Type B pancreatic cell (in vitro differentiated cells): Measurements from ENCODE around the gene SEC61A1. TPM values are rescaled to one million over a fixed set of nuclear protein-coding genes. Genes with fewer than 3 reads are reported as not detected.
A peak's percentile ranks its signal among the peaks of the same experiment; 100 is the strongest.

Experiments
- DNase-seq: peaks from one replicate; pipeline ENCODE4 v3.0.0; 2021; ENCODE audit warnings: mixed read lengths; ENCODE audit not compliant: unreplicated experiment; ENCODE audit errors: extremely low spot score
- H3K27ac Mint-ChIP-seq: 2 replicates; pipeline ENCODE4 v1.8.0; 2021; ENCODE audit warnings: mild to moderate bottlenecking, mixed read lengths
- H3K27me3 Mint-ChIP-seq: 2 replicates; pipeline ENCODE4 v1.8.0; 2021; ENCODE audit warnings: mixed read lengths
- H3K36me3 Mint-ChIP-seq: 2 replicates; pipeline ENCODE4 v1.8.0; 2021; ENCODE audit warnings: mixed read lengths
- H3K4me1 Mint-ChIP-seq: one replicate; pipeline ENCODE4 v1.8.0; 2021; ENCODE audit warnings: mixed read lengths; ENCODE audit not compliant: unreplicated experiment
- H3K4me3 Mint-ChIP-seq: 2 replicates; pipeline ENCODE4 v1.8.0; 2021; ENCODE audit warnings: mild to moderate bottlenecking, mixed read lengths
- H3K9me3 Mint-ChIP-seq: 2 replicates; pipeline ENCODE4 v1.8.0; 2021; ENCODE audit warnings: mixed read lengths
- CTCF ChIP-seq: fragments of 200-600 bp; sonication (generic); conservative IDR thresholded peaks from 2 replicates; pipeline ENCODE4 v1.5.0; 2021; ENCODE audit warnings: antibody characterized with exemption, mild to moderate bottlenecking
- total RNA-seq: library from RNA; stranded (reverse); gene quantifications from 2 replicates; pipeline ENCODE4 v1.2.1, GENCODE V29; 2021; ENCODE audit warnings: low replicate concordance

SEC61A1 gene
- total RNA-seq, 1 donor from 2014 or later: 207 TPM

- Mint-ChIP-seq H3K4me3 (no peak overlapping the region), H3K9me3 (no peaks in the 10 kb centered on the region), H3K27ac (no peak overlapping the region), H3K36me3 (peaks cover 34% of the 10 kb centered on the region), H3K4me1 (peaks cover 30% of the 10 kb centered on the region), H3K27me3 (no peaks in the 10 kb centered on the region)
- DNase-seq: no peak
- no peak for TF ChIP-seq CTCF
Observed at GRCh38 chr3:128056258-128056657, 4.0 kb downstream of the SEC61A1 start.

GRCh38 chr3:128060473-128061381 is 8.5 kb downstream of the SEC61A1 start:
- Mint-ChIP-seq H3K27ac (no peak overlapping the region), H3K36me3 (peaks cover 46% of the 10 kb centered on the region), H3K9me3 (no peaks in the 10 kb centered on the region), H3K27me3 (no peaks in the 10 kb centered on the region), H3K4me1 (no peaks in the 10 kb centered on the region), H3K4me3 (no peak overlapping the region)
- no peak for DNase-seq
- TF ChIP-seq CTCF: no peak

GRCh38 chr3:128062033-128062745 is 10.0 kb downstream of the SEC61A1 start:
- H3K36me3 Mint-ChIP-seq: peaks cover 49% of the 10 kb centered on the region
- peak; percentile 45 for DNase-seq
- no peaks in the 10 kb centered on the region for H3K9me3 Mint-ChIP-seq
- no peaks in the 10 kb centered on the region for H3K27me3 Mint-ChIP-seq
- TF ChIP-seq CTCF: no peak
- H3K27ac Mint-ChIP-seq: no peak overlapping the region
- no peaks in the 10 kb centered on the region for H3K4me1 Mint-ChIP-seq
- no peak overlapping the region for H3K4me3 Mint-ChIP-seq

GRCh38 chr3:128063865-128064264 is 11.6 kb downstream of the SEC61A1 start:
- Mint-ChIP-seq H3K36me3 (peaks cover 62% of the 10 kb centered on the region), H3K4me1 (no peaks in the 10 kb centered on the region), H3K4me3 (no peak overlapping the region), H3K9me3 (no peaks in the 10 kb centered on the region), H3K27me3 (no peaks in the 10 kb centered on the region), H3K27ac (no peak overlapping the region)
- TF ChIP-seq CTCF: no peak
- DNase-seq: no peak

- Mint-ChIP-seq H3K27me3 (no peaks in the 10 kb centered on the region), H3K9me3 (no peaks in the 10 kb centered on the region), H3K27ac (no peak overlapping the region), H3K4me1 (no peaks in the 10 kb centered on the region), H3K4me3 (no peak overlapping the region), H3K36me3 (peaks cover 60% of the 10 kb centered on the region)
- TF ChIP-seq CTCF: no peak
- no peak for DNase-seq
Observed at GRCh38 chr3:128064962-128065361, 12.7 kb downstream of the SEC61A1 start.
